HG02571 (cell line): ENCODE data around the gene MACROD1.

Experiments
- ATAC-seq: cut with Tn5 transposase; IDR thresholded peaks from one replicate; pipeline ENCODE4 v1.9.1; 2021; ENCODE audit warnings: mild to moderate bottlenecking, moderate library complexity; ENCODE audit not compliant: unreplicated experiment

The MACROD1 gene

DNA sequence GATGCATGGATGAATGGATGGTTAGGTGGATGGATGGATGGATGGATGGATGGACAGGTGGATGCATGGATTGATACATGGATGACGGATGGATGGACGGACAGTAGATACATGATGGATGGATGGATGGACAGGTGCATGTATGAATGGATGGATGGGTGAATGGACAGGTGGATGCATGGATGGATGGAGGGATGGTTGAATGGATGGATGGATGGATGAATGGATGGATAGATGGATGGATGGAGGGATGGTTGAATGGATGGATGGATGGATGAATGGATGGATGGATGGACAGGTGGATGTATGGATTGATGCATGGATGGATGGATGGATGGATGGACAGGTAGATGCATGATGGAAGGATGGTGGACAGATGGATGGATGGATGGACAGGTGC, 51.7 kb downstream of the MACROD1 start:
- ATAC-seq = no peak

GRCh38 chr11:64113462-64113780, 52.5 kb downstream of the MACROD1 start:
- no peak for ATAC-seq

DNA sequence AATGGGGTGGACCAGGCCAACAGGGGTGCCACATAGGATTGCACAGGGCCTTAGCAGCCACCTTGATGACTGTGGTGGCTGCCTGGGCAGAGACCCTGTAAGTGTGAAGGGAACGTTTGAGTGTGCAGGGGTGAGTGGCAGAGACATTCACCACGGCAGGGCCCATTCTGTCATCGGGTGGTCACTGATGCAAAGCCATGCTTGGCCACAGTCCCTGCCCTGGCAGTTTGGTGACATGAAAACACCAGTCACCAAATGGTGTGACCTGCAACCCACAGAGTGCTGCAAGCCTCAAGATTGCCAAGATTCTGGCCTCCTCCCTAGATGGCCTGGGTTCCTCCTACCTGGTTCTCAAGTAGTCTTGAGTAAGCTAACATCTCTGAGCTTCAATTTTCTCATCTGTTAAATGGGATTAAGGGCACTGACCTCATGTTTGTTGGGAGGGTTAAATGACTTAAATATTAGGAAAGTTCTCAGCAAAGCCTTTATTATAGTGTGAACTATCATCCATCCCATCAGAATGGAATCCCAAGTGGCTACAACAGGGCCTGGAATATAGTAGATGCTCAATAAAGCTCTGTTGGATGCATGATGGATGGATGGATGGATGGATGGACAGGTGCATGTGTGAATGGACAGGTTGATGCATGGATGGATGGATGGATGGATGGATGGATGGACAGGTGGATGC, 53.0 kb downstream of the MACROD1 start:
- ATAC-seq = no peak

GRCh38 chr11:64110465-64111375, 55.2 kb downstream of the MACROD1 start:
- no peak for ATAC-seq

- ATAC-seq = no peak
Observed at GRCh38 chr11:64109332-64109731, 56.6 kb downstream of the MACROD1 start.

DNA sequence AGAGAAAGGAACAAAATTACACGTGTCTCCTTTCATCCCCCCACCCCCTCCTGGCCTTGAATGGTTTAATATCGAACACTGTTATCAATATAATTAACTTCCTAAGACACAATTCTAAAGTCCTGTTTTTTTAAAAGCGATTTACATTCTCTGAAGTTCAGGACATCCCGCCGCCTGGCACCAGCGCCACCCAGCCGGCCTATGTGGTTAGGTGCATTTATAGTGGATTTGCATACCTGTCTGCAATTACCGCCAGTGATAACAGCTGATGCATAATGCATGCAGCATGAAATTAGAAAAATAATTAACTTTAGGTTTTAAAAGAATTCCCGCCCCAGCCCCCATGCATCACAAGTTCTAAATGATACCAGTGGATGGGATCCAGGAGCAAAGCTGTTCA, 58.6 kb downstream of the MACROD1 start:
- no peak for ATAC-seq

- ATAC-seq = no peak
Observed at GRCh38 chr11:64104632-64105031, 61.3 kb downstream of the MACROD1 start.

DNA sequence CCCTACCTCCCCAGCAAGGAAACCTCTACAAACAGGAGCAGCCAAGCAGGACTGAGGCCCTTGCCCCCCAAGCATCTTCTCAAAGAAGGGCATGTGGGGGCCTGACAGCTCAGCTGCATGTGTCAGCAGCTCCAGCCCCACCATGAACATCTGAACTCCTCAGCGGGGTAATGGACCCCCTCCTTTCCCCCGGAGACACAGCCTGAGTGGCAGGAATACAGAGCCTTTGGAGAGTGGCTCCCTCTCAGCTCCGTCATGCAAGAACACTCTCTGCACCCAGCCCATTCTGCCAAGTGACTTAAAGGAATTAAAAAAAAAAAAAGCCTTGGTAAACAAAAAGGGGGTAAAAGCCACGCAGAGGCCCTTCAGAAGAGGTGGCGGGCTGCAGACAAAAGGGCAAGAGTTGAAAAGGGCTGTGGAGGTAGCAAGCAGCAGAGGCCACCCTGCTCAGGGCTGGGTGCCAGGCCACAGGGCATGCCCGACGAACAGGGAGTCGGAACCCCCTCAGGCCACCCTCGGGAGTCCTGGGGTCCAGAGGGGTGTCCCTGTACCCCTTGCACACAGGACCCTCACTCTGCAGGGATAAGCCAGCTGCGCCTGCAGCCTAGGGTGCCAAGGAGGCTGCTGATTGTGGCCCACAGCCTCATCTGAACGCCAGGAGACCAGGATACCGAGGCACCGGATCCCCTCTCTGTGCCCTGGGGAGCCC, 62.5 kb downstream of the MACROD1 start:
- ATAC-seq = no peak

DNA sequence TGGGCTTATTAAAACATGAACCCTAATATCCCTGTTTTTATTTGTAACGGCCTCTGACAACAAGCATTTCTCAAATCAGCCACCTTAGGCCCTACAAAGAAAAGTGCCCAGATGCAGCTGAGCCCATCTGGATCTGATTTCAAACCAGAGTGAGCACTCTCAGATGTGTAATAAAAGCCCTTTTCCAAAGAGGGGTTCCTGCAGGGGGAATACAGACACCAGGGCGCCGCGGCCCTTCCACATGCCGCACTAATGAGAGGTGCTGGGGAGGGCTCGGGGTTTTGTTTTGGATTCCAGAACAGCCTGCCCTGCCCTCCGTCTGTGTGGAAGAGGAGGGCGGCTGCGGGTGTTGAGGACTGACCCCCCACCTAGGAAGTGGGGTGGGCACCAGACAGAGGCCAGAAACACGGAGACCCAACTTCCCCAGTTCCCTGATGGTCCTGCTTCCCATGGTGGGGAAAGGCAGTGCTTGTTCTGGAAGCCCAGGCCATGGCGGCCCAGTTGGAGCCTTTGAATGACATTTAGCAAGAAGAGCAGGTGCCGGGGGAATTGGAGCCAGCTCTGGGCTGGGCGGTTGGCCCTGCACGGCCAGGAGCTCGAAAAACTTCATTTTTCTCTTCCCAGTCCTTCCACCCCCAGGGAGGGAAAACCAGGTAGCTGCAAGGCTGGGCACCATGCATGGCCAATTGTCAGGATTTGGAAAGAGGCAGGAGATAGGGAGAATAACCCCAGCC, 63.7 kb downstream of the MACROD1 start:
- no peak for ATAC-seq

- ATAC-seq = no peak
Observed at GRCh38 chr11:64101461-64101860, 64.5 kb downstream of the MACROD1 start.

- no peak for ATAC-seq
Observed at GRCh38 chr11:64100782-64101353, 65.0 kb downstream of the MACROD1 start.

DNA sequence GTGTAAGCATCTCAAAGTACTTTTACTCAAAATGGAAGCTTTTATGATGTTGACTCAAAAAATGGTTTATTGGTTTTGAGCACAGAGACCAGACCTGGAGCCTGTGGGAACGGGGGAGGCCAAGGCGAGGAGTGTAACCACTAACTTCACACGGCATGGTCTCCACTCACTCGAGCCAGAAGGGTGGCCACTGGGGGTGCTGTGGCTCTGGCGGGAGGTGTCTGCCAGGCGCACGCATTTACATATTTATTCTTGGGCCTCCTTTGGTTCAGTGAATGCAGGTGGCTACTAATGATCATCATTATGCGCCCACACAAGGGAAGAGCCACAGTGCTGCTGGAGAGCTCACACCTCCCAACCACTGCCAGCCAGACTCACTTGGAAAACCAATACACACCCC, 65.6 kb downstream of the MACROD1 start:
- ATAC-seq = no peak

DNA sequence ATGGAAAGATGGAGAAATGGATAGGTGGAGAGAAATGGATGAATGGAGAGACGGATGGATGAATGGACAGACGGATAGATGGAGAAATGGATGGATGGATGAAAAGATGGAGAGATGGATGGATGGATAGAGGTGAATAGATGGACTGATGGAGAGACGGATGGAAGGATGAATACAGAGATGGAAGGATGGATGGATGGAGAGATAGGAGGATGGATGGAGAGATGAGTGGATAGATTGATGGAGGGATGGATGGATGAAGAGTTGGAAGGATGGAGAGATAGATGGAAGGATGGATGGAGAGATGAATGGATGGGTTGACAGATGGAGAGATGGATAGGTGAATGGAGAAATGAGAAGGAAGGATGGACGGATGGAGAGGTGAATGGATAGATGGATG, 66.5 kb downstream of the MACROD1 start:
- ATAC-seq = no peak

- no peak for ATAC-seq
Observed at GRCh38 chr11:64098318-64098831, 67.5 kb downstream of the MACROD1 start.

GRCh38 chr11:64097468-64098317, 68.2 kb downstream of the MACROD1 start:
- ATAC-seq = no peak

DNA sequence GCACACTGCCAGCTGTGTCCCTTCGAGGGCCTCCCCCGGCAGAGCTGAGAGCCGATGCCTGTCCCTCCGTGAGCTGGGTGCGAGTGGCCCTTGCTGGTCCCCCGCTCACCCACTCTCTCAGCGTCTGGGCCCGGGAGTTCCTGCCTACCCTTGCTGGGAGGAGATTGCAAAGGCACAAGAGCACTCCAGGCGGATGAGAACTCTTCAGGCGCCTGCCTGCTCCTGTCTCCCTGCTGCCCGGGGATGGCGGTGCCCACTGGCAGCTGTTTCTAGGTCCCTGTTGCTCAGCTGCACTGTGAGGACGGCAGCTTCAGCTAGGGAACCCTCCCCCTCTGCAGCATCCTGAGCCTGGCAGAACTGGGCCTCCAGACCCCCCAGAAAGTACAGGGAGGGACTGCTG, 69.1 kb downstream of the MACROD1 start:
- no peak for ATAC-seq

- no peak for ATAC-seq
Observed at GRCh38 chr11:64095949-64096348, 70.0 kb downstream of the MACROD1 start.

DNA sequence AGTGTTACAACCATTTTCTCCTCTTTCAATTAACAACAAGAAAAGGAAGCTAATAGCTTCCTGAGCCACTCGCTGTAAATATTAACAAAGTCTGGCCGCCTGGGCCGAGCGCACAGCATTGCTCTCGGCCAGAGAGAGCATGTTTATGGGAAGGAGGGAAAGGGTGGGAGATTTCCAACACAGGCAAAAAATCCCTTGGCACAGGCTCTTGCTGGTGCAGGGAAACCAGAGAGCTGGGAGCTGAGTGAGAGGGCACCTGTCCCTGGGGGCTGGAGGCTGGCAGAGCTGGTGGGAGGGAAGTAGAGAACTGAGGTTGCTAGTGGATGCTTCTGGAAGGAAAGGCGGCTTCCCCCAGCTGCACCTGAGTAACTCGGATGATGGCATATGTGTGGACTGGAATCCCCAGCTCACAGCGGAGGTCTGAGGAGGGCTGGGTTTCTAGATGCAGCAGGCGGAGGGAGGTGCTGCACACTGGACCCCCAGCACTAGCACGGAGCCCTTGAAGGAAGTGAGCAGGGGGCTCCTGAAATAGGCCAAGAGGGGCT, 70.6 kb downstream of the MACROD1 start:
- no peak for ATAC-seq
